ENCODE results near the gene ASRGL1. TPM values are rescaled to one million over a fixed set of nuclear protein-coding genes. Genes with fewer than 3 reads are reported as not detected.

Gene ASRGL1
- total and polyA plus RNA-seq, 12 donors, result 0.48 to 17.2 (median 4.5) TPM

DNA sequence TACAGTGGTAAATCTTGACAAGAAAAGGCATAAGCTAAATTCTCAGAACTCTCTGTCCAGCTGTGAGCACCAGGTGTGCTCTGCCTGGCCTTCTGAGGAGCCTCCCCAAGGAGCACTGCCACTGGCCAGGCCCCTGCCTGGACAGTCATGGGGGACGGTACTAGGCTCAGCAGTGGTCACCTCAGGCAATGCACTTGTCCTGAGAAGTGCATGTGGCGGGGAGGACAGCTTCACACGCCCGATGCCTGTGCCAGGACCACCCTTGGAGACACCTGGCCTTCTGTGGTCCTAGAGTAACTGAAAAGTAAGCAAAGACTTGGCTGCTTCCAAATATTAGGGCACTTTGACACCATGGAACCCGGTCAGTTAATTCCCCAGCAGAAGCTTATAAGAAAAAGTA lies 53.0 kb downstream of the ASRGL1 start:
- H3K27me3 ChIP-seq, result no peaks in the 10 kb centered on the region
- TF ChIP-seq, protein P1, sequence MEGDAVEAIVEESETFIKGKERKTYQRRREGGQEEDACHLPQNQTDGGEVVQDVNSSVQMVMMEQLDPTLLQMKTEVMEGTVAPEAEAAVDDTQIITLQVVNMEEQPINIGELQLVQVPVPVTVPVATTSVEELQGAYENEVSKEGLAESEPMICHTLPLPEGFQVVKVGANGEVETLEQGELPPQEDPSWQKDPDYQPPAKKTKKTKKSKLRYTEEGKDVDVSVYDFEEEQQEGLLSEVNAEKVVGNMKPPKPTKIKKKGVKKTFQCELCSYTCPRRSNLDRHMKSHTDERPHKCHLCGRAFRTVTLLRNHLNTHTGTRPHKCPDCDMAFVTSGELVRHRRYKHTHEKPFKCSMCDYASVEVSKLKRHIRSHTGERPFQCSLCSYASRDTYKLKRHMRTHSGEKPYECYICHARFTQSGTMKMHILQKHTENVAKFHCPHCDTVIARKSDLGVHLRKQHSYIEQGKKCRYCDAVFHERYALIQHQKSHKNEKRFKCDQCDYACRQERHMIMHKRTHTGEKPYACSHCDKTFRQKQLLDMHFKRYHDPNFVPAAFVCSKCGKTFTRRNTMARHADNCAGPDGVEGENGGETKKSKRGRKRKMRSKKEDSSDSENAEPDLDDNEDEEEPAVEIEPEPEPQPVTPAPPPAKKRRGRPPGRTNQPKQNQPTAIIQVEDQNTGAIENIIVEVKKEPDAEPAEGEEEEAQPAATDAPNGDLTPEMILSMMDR (IDR thresholded peaks at IDR 0.05), result no peak
- no peak for TF ChIP-seq POLR2A (IDR thresholded peaks at IDR 0.05)
- 65 to 88% (median 72%) methylated on average over 3 to 5 of the region's 5 CpGs for WGBS, 4 donors
- H3K9me3 ChIP-seq (replicated peaks in 1 of 3), result no peaks in the 10 kb centered on the region
- peaks cover 0 to 8% of the 10 kb centered on the region in 2 donors for H3K4me1 ChIP-seq (replicated peaks in 1 of 2)
- H3K4me3 ChIP-seq, result no peak overlapping the region
- H3K27ac ChIP-seq, result no peak overlapping the region
- no peak for DNase-seq
- no peaks in the 10 kb centered on the region for H3K36me3 ChIP-seq (replicated peaks in 1 of 2)
- intact Hi-C loops (cut with DNase I), result no loop called here

DNA sequence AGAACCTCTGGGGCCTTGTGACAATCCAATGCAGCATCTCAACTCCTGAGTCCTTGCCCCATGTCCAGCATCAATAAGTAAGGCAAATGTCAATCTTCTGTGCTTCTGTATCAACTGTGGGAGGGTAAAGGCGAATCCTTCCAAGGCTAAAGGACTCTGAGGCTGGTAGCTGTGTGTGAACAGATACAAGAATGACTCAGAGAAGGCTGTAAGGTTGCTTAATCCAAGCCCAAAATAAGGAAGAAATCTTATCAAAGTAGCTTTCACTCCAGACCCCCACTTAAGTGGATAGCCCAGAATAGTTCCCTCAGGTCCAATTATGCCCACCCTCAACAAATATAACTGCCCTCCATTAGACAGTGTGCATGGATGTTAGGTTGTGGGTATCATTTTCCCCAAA lies 53.5 kb downstream of the ASRGL1 start:
- no peaks in the 10 kb centered on the region for H3K9me3 ChIP-seq (replicated peaks in 1 of 3)
- no peak for TF ChIP-seq POLR2A (IDR thresholded peaks at IDR 0.05)
- TF ChIP-seq, protein P1 (IDR thresholded peaks at IDR 0.05), result no peak
- intact Hi-C loops (cut with DNase I), result no loop called here
- peaks cover 0 to 13% of the 10 kb centered on the region in 2 donors for H3K4me1 ChIP-seq (replicated peaks in 1 of 2)
- no peak overlapping the region for H3K4me3 ChIP-seq
- H3K27ac ChIP-seq, result no peak overlapping the region
- 43 to 71% (median 51%) methylated on average over 1 of the region's 1 CpG for WGBS, 4 donors
- H3K27me3 ChIP-seq, result no peaks in the 10 kb centered on the region
- no peak for DNase-seq
- H3K36me3 ChIP-seq (replicated peaks in 1 of 2), result no peaks in the 10 kb centered on the region

DNA sequence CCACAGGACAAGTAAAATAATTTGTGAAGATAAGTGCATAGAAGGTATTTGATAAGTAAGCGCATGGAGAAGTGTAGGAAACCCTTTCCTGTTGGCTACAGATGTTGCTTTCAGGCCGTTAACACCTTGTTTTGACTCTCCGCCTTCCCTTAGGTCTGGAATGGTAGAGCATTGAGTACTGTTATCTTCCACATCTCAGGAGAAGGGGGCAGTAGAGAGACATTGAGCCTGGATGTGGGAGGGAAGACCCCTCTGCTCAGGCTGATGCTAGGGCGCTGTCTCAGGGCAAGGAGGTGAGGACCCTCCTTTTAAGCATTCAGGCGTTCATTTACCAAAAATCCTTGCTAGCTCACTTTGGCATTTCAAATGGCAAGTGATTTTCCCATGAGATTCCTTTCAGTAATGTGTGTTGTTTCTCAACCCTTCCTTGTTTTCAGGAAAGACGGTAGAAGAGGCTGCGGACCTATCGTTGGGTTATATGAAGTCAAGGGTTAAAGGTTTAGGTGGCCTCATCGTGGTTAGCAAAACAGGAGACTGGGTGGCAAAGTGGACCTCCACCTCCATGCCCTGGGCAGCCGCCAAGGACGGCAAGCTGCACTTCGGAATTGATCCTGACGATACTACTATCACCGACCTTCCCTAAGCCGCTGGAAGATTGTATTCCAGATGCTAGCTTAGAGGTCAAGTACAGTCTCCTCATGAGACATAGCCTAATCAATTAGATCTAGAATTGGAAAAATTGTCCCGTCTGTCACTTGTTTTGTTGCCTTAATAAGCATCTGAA lies 54.6 kb downstream of the ASRGL1 start:
- Histone ChIP-seq H3K4me3 (no peak overlapping the region), H3K27me3 (no peaks in the 10 kb centered on the region), H3K36me3 (replicated peaks in 1 of 2) (no peaks in the 10 kb centered on the region), H3K4me1 (replicated peaks in 1 of 2) (peaks cover 0 to 13% of the 10 kb centered on the region in 2 donors), H3K27ac (no peak overlapping the region), H3K9me3 (replicated peaks in 1 of 3) (no peaks in the 10 kb centered on the region)
- TF ChIP-seq POLR2A (IDR thresholded peaks at IDR 0.05), result no peak
- TF ChIP-seq, protein P1 (IDR thresholded peaks at IDR 0.05), result no peak
- 73 to 84% (median 80%) methylated on average over 15 to 16 of the region's 16 CpGs for WGBS, 4 donors
- intact Hi-C loops (cut with DNase I), result no loop called here
- no peak for DNase-seq

DNA sequence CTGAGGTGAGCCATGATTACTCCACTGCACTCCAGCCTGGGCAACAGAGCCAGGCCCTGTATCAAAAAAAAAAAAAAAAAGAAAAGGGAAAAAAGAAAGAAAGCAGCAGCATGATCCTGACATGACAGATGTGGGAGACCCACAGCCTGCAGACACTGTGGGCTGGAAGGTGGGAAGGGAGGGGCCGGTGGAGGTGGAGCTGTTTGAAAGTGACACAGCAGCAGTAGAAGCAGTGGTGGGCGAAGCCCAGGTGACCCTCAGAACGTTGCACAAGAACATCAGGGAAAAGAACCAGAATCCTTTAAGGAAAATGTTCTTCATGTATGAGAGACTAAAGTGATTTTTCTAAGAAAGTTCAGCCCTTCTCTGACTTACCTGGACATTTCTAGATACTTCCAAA lies 55.3 kb downstream of the ASRGL1 start:
- no peaks in the 10 kb centered on the region for H3K27me3 ChIP-seq
- no peaks in the 10 kb centered on the region for H3K36me3 ChIP-seq (replicated peaks in 1 of 2)
- H3K4me3 ChIP-seq, result no peak overlapping the region
- no peak overlapping the region for H3K27ac ChIP-seq
- no peak for DNase-seq
- H3K4me1 ChIP-seq (replicated peaks in 1 of 2), result peaks cover 0 to 13% of the 10 kb centered on the region in 2 donors
- TF ChIP-seq, protein P1 (IDR thresholded peaks at IDR 0.05), result no peak
- TF ChIP-seq POLR2A (IDR thresholded peaks at IDR 0.05), result no peak
- intact Hi-C loops (cut with DNase I), result no loop called here
- 65 to 82% (median 75%) methylated on average over 3 of the region's 3 CpGs for WGBS, 4 donors
- H3K9me3 ChIP-seq (replicated peaks in 1 of 3), result no peaks in the 10 kb centered on the region
